Activated CD4-positive, alpha-beta T cell treated with anti-CD3 and anti-CD28 coated beads for 36 hours (primary cell): ENCODE data around the gene RASAL1. TPM values are rescaled to one million over a fixed set of nuclear protein-coding genes. Genes with fewer than 3 reads are reported as not detected.
A peak's percentile ranks its signal among the peaks of the same experiment; 100 is the strongest.

Experiments
- ATAC-seq: fragments of 200-7000 bp; cut with Tn5 transposase; one replicate; pipeline ENCODE4 v1.10.0; 2021; ENCODE audit warnings: mild to moderate bottlenecking, moderate library complexity
- CTCF ChIA-PET: fragments of 350-600 bp; sonication (Branson Sonifier 250); formaldehyde crosslinking; loops from one replicate; lab custom pipeline; 2021; ENCODE audit warnings: antibody characterized with exemption; lab: Charles Lee
- POLR2A ChIA-PET: fragments of 350-600 bp; sonication (Branson Sonifier 250); formaldehyde crosslinking; loops from one replicate; lab custom pipeline; 2021; ENCODE audit warnings: antibody characterized with exemption, inconsistent platforms; lab: Charles Lee
- DNase-seq: peaks from one replicate; pipeline ENCODE4 v3.0.0-alpha.2; 2020
- H3K27ac Mint-ChIP-seq: one replicate; pipeline ENCODE4 v1.8.0; 2021; ENCODE audit warnings: mixed read lengths
- H3K27me3 Mint-ChIP-seq: one replicate; pipeline ENCODE4 v1.8.0; 2021; ENCODE audit warnings: mixed read lengths
- H3K36me3 Mint-ChIP-seq: one replicate; pipeline ENCODE4 v1.8.0; 2021; ENCODE audit warnings: low read depth, mixed read lengths
- H3K4me1 Mint-ChIP-seq: one replicate; pipeline ENCODE4 v1.8.0; 2021; ENCODE audit warnings: mixed read lengths
- H3K4me3 Mint-ChIP-seq: one replicate; pipeline ENCODE4 v1.8.0; 2021; ENCODE audit warnings: mild to moderate bottlenecking, moderate library complexity, mixed read lengths
- H3K9me3 Mint-ChIP-seq: one replicate; pipeline ENCODE4 v1.8.0; 2021; ENCODE audit warnings: low read depth, mixed read lengths
- intact Hi-C, 2 experiments: fragments of 100-400 bp; cut with DNase I in 1 of 2; cut with micrococcal nuclease in 1 of 2; formaldehyde crosslinking; loops; one replicate each; pipeline versions ENCODE4 v1.14.2 to v1.15.1; 2022 to 2024; cut with DNase I, micrococcal nuclease
- total RNA-seq, 2 experiments: library from RNA; stranded (reverse); gene quantifications; one replicate each; pipeline ENCODE4 v1.2.3, GENCODE V29; 2021

RASAL1 gene
- total RNA-seq, 2 experiments from 2014 or later: 9.0 to 10.6 TPM

DNA sequence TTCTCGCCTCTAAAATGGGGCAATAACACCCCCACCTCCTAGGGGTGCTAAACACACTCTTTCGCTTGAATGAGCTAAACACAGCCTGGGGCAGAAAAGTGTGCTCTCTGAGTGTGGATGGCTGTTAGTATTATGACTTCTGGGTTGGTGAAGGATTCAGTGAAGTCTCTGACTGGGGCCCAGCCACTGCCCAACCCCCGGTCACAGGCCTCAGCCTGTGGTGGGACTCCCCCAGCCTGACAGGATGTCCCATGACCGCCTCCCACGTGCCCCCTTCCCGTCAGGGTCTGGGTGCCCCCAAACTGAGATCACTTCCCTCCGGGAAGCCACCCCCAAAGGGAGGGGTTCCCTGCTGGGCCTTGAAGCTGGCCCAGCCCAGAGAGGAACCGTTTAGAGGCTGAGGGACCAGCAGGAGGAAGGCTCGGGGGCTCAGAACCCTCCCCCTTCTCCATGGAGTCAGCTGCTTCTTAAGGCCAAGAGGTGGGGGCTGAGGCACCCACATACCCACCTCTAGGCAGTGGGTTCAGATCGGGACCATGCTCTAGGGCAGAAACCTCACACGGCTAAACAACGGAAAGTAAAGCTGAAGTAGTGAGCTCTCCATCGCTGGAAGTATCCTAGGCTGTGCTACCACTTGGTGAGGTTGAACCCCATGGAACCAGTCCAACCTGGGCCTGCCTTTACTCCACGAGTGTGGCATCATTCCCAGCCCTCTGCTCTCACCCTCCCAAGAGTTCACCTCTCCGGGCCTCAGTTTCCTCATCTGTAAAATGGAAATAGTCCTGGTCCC is 65.2 kb downstream of the RASAL1 start:
- DNase-seq: peak; percentile 83
- H3K4me1 Mint-ChIP-seq: peaks cover 54% of the 10 kb centered on the region

DNA sequence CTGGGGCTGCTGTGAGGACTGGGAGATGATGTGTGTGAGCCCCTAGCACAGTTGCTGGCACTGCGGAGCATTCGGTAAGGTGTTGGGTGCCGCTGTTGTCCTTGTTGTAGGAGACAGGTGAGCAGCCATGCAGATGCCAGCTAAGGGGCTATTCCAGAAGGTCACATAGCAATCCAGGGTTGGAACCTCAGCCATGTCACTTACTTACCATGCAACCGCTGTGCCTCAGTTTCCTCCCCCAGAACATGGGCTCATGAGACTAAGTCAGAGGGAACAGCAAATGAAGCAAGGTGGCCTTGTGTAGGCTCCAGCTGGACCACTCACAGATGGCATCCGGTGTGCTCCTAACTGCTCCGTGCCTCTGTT is 65.8 kb downstream of the RASAL1 start:
- Mint-ChIP-seq H3K9me3 (no peaks in the 10 kb centered on the region), H3K27me3 (no peaks in the 10 kb centered on the region), H3K27ac (peak overlapping the region; percentile 87), H3K4me3 (no peak overlapping the region), H3K36me3 (peaks cover 2% of the 10 kb centered on the region), H3K4me1 (peaks cover 49% of the 10 kb centered on the region)
- DNase-seq: no peak
- POLR2A ChIA-PET: interaction anchor here (1.0 kb wide), 1 partner anchor 10 kb away, joined by 3 read pairs; no protein-coding TSS in a partner anchor
- intact Hi-C loops: no loop called here
- CTCF ChIA-PET: interaction anchor here (0.7 to 1.4 kb wide), 5 partner anchors 15 to 66 kb away, joined by 3 to 7 read pairs (median 4); no protein-coding TSS in a partner anchor
- no peak for ATAC-seq

More for the DNA sequence above, 65.2 kb downstream of the RASAL1 start:
- POLR2A ChIA-PET: interaction anchor here (1.0 kb wide), 1 partner anchor 11 kb away, joined by 3 read pairs; no protein-coding TSS in a partner anchor
- Mint-ChIP-seq H3K4me3 (peak overlapping the region; percentile 43), H3K36me3 (peaks cover 2% of the 10 kb centered on the region), H3K9me3 (no peaks in the 10 kb centered on the region), H3K27ac (peak overlapping the region; percentile 87), H3K27me3 (no peaks in the 10 kb centered on the region)
- peak; percentile 82 for ATAC-seq
- intact Hi-C loops: no loop called here
- CTCF ChIA-PET: interaction anchor here (0.7 to 1.4 kb wide), 6 partner anchors 16 to 67 kb away, joined by 3 to 7 read pairs (median 4); no protein-coding TSS in a partner anchor

DNA sequence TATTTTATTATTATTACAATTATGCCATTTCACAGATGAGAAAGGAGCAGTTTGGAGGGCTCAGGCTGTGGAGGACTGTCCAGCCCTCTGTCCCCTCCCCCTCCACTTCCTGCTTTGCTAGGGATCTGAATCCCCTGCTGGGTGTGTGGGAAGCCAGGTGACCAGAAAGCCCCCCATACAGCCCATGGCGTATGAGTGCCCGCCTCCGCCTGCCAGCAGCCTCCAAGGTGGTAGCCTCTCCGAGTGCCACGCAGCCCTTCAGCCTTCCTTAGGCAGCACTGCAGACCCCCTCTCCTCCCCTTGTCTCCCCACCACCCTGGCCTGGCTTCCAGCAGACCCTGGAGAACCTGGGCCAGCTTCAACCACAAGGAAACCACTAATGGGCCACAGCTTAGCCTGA is 66.4 kb downstream of the RASAL1 start:
- ATAC-seq (no peak), DNase-seq (no peak)
- no peak overlapping the region for H3K4me3 Mint-ChIP-seq
- peak overlapping the region; percentile 49 for H3K27ac Mint-ChIP-seq
- no peaks in the 10 kb centered on the region for H3K27me3 Mint-ChIP-seq
- POLR2A ChIA-PET: no interaction called here
- CTCF ChIA-PET: interaction anchor here (0.9 to 1.1 kb wide), 2 partner anchors 19 to 29 kb away, joined by 3 to 4 read pairs; no protein-coding TSS in a partner anchor
- intact Hi-C loops: no loop called here
- peaks cover 49% of the 10 kb centered on the region for H3K4me1 Mint-ChIP-seq
- no peaks in the 10 kb centered on the region for H3K9me3 Mint-ChIP-seq
- H3K36me3 Mint-ChIP-seq: peaks cover 2% of the 10 kb centered on the region

DNA sequence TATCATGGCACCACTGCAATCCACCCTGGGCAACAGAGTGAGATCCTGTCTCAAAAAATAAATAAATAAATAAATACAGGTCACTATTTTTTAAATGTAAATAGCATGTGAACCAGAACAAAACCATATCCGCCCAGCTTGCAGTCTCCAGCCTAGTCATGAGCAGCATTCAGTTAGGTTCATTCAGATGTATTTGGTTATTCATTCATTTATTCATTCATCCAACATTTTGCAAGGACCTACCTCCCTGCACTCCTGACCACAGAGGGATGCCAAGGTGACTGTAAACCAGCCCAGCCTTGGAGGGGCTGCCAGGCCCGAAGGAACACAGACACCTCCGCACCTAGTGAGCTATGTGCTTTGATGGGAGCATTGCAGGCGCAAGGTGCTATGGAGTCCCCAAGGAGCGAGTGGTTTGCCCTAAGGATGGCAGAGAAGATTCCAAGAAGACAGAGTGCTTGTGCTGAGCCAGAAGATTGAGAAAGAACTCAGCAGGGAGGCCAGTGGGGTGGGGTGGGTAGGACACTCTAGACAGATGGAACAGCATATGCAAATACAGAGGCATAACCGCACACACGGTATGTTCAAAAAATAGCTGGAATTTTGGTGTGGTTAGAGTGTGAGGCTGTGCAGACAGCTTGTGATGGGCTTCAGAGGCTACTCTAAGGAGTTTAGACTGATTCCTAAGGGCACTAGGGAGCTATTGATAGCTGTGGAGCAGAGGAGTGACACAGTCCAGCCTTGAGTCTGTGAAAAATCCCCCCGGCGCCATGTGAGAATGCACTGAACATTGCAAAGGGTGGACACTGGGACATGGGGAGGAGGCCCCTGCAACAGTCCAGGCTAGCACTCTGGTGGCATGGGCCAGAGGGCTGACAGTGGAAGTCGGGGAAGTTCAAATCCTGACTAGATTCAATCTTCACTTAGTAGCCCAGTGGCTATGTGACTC is 67.3 kb downstream of the RASAL1 start:
- ChIA-PET CTCF (interaction anchor here (0.5 to 1.0 kb wide), 4 partner anchors 36 to 575 kb away, joined by 3 read pairs; no protein-coding TSS in a partner anchor), POLR2A (no interaction called here)
- H3K27me3 Mint-ChIP-seq: no peaks in the 10 kb centered on the region
- no peak for ATAC-seq
- H3K27ac Mint-ChIP-seq: no peak overlapping the region
- no peaks in the 10 kb centered on the region for H3K9me3 Mint-ChIP-seq
- peaks cover 2% of the 10 kb centered on the region for H3K36me3 Mint-ChIP-seq
- DNase-seq: no peak
- no peak overlapping the region for H3K4me3 Mint-ChIP-seq
- H3K4me1 Mint-ChIP-seq: peaks cover 48% of the 10 kb centered on the region
- intact Hi-C loops: no loop called here

DNA sequence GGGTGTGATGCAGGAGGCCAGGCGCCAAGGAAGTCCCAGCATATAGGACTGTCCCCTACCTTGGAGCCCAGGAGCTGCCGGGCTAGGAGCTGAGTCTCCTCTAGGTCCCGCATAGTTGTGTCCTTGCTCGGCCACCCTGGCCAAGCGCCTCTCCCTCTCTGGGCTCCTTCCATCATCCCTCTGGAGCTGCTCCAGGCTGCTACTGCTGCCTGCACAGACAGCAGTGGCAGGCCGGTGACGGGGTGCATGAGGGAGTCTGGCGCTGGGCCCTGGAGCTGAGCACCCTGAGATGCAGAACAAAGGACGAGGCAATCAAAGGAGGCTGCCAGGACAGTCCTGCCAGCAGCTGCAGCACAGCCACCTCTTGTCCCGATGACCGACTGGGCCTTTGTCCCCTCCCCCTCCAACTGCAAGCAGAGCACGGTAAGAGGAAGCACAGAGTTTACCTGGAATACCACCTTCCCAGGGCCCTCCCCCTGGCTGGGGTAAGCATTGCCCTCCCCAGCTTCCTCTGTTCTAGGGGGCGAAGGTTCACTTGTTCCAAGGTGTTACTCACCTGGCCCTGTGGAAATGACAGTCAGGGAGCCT is 68.7 kb downstream of the RASAL1 start:
- H3K4me3 Mint-ChIP-seq: no peak overlapping the region
- H3K9me3 Mint-ChIP-seq: no peaks in the 10 kb centered on the region
- H3K36me3 Mint-ChIP-seq: peaks cover 2% of the 10 kb centered on the region
- no peak overlapping the region for H3K27ac Mint-ChIP-seq
- no peak for ATAC-seq
- ChIA-PET CTCF (interaction anchor here (1.0 kb wide), 1 partner anchor 98 kb away, joined by 3 read pairs; no protein-coding TSS in a partner anchor), POLR2A (no interaction called here)
- H3K27me3 Mint-ChIP-seq: no peaks in the 10 kb centered on the region
- intact Hi-C loops: no loop called here
- no peak for DNase-seq
- peaks cover 45% of the 10 kb centered on the region for H3K4me1 Mint-ChIP-seq

DNA sequence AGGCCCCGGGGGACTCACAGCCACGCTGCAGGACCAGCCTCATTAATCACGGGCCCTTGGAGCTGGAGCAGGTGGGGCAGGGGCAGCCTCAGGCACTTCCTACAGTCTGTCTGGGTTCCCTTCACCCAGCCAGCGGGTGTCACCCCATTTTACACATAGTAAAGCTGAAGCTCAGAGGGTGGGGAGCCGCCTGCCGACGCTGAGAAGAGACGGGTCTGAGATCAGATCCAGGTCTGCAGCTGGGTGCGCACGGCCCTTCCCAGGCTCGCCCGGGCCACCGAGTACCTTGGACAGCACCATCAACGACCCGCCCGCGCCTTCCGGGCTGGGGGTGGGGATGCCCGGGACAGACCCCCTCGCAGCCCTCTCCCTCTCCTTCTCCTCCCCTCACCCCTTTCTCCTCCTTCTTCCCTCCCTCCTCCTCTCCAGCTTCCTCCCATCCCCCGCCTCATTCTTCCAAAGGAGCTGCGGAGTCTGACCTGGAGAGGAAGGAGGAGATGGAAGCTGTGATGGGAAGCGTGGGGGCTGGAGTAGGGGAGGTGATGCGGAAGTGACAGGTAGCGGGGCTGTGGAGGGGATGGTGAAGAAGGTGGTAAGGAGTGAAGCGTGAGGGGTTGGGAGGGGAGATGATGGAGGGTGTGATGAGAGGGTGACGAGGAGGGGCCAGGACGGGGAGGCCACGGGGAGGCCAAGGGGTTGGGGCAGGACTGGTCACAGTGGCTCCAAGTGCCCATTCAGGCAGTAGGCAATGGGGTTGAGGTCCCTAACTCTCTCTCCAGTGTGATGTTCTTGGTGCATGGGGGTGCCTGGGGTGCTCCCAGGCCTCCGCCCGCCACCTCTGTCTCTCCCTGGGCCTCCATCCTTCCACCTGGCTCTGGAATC is 70.2 kb downstream of the RASAL1 start:
- no peak overlapping the region for H3K4me3 Mint-ChIP-seq
- intact Hi-C loops: no loop called here
- no peaks in the 10 kb centered on the region for H3K36me3 Mint-ChIP-seq
- H3K4me1 Mint-ChIP-seq: peaks cover 41% of the 10 kb centered on the region
- ATAC-seq: no peak
- H3K9me3 Mint-ChIP-seq: no peaks in the 10 kb centered on the region
- H3K27ac Mint-ChIP-seq: no peak overlapping the region
- ChIA-PET CTCF (interaction anchor here (0.6 to 1.5 kb wide), 4 partner anchors 14 to 629 kb away, joined by 3 to 8 read pairs (median 4); no protein-coding TSS in a partner anchor), POLR2A (interaction anchor here (0.7 kb wide), 1 partner anchor 684 kb away, joined by 4 read pairs; no protein-coding TSS in a partner anchor)
- no peak for DNase-seq
- H3K27me3 Mint-ChIP-seq: no peaks in the 10 kb centered on the region

DNA sequence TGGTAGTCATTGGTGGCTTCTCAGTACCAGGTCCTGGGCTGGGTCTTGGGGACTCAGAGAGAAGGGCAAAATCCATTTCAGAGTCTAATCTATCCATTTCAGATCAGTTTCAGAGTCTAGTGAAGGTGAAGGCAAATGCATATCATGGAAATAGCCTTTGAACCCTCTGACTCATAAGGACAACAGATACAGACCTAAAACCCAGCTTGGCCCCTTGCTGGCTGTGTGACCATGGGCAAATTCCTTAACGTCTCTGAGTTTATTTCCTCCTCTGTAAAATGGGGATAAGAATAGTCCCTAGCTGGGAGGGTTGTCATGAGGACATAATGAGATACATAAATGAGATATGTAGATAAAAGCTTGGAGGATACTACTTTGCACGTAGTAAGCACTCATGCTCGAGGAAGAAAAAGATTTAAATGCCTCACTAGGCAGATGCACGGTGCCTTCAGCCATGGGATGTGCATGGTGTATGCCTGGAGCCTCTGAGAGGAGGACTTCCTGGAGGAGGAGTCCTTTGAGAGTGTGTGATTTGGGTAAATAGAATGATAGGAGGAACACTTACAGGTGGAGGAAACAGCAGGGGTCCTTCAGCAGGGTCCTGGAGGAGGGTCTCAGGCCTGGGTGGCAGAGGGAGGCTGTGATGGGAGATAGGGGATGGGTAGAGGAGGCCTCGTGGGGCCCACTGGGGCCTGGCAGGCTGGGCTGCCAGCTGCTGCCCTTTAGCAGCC is 71.0 kb downstream of the RASAL1 start:
- Mint-ChIP-seq H3K36me3 (no peaks in the 10 kb centered on the region), H3K4me3 (no peak overlapping the region), H3K9me3 (no peaks in the 10 kb centered on the region), H3K27ac (peak overlapping the region; percentile 26), H3K27me3 (no peaks in the 10 kb centered on the region), H3K4me1 (peaks cover 33% of the 10 kb centered on the region)
- CTCF ChIA-PET: interaction anchor here (0.6 to 1.5 kb wide), 5 partner anchors 14 to 162 kb away, joined by 3 to 8 read pairs (median 4); no protein-coding TSS in a partner anchor
- ATAC-seq (no peak), DNase-seq (no peak)
- POLR2A ChIA-PET: no interaction called here
- intact Hi-C loops: no loop called here

DNA sequence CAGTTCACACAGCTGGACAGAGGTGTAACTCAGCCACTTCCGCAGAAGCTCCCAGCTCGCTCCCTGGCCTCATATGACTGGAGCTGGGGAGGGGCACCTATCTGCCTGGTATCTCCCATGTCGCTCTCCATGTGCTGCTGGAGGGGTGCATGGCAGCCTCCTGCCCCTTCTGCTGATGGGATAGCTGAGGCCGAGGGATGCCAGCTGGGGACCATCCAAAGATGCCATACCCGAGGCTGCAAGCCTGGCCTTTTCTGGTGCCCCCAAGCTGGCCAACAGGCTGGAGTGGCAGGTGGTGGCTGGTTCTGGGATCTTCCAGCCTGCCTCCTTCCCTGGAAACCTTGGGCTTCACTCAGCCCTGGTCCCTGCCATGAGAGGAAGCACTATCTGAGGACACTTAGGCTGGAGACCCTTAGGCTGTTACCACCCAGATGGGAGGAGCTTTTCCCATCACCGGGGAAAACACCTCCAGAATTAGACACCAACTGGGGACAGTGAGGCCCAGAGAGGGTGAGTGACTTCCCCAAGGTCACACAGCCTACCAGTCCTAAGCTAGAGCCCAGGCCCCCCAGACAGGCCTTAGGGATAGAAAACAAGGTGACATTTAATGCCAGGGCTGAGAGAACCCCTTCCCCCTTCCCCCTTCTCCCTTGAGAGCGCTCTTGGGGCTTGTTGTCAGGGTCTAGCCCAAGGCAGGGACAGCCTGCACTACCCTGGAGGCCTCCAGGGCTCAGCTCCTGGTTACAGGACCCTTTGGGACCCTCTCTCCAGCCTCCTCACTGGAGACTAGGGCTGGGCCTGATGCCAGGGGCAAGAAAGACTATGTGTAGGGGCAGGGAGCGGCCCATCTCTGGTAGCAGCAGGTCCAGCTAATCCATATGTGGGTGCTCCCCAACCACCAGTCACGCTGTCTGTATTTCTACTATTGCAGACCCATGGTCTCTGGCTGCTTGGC is 71.9 kb downstream of the RASAL1 start:
- peaks cover 28% of the 10 kb centered on the region for H3K4me1 Mint-ChIP-seq
- CTCF ChIA-PET: interaction anchor here (0.6 to 1.1 kb wide), 4 partner anchors 33 to 161 kb away, joined by 3 to 4 read pairs (median 3); no protein-coding TSS in a partner anchor
- H3K9me3 Mint-ChIP-seq: no peaks in the 10 kb centered on the region
- no peaks in the 10 kb centered on the region for H3K36me3 Mint-ChIP-seq
- DNase-seq: no peak
- H3K27me3 Mint-ChIP-seq: no peaks in the 10 kb centered on the region
- H3K4me3 Mint-ChIP-seq: no peak overlapping the region
- ATAC-seq: no peak
- POLR2A ChIA-PET: no interaction called here
- intact Hi-C loops: no loop called here
- H3K27ac Mint-ChIP-seq: no peak overlapping the region
